AG20443 (cell line): ENCODE data around the gene VEGFB.

Experiments
- DNase-seq: peaks from one replicate; pipeline ENCODE4 v3.0.0; 2012; ENCODE audit warnings: low spot score, mixed read lengths

The VEGFB gene

DNA sequence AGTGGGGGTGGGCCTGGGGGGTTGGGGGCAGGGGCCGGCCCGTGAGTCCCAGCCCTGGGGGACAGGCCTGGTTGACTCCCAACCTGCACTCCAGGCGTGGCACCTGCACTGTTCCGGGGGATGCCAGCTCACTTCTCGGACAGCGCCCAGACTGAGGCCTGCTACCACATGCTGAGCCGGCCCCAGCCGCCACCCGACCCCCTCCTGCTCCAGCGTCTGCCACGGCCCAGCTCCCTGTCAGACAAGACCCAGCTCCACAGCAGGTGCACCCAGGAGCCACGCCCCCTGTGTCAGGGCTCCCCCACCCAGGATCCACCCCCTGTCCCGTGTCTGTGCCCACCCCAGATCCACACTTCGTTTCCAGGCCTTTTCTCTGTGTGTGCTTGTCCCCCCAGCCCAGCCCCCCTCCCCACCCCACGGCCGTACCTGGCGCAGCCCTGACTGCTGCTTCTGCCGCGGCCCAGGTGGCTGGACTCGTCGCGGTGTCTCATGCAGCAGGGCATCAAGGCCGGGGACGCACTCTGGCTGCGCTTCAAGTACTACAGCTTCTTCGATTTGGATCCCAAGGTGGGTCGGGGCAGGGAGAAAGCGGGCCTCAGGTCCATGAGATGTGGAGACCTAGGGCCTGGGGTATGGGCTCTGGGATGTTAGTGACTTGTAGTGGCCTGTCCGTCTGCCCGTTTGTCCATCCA lies 23.1 kb upstream of the VEGFB start:
- DNase-seq = no peak

DNA sequence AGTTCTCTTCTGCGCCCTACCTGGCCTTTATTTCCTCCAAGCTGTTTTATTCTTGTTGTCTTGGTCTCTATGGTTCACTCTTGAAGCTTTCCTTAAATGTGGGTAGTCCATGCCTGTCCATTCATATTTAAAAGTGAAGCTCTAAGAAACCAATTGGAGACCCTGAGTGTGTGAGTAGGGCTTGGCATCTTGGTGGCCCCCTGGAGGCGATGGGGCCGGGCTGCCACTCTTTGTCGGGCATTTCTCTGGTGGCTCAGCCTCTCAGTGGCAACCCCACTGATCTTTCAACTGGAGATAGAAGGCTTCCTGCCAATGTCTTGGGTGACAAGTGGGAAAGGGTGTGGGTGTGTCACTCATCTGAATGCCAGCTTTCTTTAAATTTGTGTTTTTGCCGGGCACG lies 17.5 kb upstream of the VEGFB start:
- DNase-seq = no peak

DNA sequence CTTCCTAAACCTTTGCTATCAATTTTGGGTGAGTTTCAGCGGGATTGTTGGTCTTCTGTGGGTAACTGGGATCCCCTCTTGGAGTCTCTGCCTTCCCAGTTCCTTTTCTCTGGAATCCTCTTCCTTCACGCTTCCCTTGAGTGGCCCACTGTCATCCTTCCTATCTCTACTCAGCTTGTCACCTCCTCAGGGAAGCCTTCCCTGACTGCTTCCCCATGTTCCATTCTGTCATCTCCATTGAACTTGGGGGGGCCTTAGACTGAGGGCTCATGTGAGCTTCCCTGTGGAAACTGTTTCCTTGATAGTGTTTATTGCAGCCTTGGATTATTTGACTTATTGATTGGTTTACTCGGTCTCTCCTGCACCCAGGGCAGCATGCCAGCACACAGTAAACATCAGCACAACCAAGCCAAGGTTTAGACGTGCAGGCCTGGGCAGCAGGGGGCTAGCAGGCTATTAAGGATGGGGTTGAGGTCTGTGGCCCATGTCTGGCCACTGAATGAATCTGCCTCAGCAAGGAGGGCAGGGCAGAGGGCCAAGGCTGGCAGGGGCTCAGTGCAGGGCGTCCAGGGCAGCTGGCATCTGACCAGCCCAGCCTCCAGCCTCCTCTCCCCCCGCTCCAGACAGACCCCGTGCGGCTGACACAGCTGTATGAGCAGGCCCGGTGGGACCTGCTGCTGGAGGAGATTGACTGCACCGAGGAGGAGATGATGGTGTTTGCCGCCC lies 15.6 kb upstream of the VEGFB start:
- DNase-seq = no peak

DNA sequence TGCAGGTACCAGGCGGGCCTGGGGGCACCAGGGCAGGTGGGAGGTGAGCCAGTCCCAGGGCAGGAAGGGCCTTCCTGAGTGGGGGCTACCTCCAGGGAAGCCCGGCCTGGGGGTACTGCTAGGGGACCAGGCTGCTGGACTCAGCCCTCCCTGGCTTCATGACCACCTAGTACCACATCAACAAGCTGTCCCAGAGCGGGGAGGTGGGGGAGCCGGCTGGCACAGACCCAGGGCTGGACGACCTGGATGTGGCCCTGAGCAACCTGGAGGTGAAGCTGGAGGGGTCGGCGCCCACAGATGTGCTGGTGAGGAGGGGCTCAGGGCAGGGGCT lies 15.1 kb upstream of the VEGFB start:
- DNase-seq = no peak

DNA sequence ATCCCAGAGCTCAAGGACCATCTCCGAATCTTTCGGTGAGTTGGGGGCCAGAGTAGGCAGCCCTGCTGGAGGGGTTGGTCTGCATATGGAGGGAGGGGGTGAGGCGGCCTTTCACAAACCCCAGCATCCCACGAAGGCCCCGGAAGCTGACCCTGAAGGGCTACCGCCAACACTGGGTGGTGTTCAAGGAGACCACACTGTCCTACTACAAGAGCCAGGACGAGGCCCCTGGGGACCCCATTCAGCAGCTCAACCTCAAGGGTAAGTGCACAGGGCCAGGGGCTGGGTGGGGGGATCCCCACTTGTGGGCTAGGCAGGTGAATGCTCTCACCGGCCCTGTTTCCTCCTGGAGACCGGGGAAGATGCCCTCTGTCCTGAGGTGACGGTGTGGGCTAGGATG lies 14.6 kb upstream of the VEGFB start:
- no peak for DNase-seq

DNA sequence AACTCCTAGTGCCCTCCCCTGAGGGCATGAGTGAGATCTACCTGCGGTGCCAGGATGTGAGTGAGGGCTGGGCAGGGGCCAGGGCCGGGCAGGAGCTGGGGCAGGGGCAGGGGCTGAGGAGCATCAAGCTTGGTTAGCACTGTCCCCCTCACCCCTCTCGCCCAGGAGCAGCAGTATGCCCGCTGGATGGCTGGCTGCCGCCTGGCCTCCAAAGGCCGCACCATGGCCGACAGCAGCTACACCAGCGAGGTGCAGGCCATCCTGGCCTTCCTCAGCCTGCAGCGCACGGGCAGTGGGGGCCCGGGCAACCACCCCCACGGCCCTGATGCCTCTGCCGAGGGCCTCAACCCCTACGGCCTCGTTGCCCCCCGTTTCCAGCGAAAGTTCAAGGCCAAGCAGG lies 14.1 kb upstream of the VEGFB start:
- no peak for DNase-seq

DNA sequence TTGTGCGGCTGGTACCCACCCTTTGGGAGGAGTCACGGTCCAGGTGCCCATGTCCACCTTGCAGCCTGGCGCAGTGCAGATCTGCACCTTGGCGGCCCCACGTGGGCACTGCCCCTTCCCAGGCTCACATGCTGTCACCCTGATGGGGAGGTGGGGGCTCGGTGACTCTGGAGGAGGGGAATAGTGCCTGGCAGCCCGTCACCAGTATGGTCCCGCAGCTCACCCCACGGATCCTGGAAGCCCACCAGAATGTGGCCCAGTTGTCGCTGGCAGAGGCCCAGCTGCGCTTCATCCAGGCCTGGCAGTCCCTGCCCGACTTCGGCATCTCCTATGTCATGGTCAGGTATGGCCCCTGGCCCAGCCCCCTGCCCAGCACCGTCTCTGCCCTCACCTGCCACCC lies 13.6 kb upstream of the VEGFB start:
- no peak for DNase-seq

DNA sequence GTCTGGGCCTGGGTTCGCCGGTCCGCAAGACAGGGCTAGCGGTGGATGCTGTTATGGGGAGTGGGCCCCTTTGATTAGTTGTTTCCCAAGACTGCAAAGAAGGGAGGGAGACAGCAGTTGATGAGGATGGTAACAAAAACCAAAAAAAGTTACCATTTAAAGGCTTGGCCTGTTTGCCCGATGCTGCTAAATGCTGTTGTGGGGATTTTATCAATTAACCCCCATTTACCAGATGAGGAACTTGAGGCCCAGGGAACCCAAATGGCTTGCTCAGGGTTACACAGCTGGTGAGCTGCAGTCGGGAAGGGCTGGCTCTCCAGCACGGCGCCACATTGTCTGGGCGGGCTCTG lies 11.8 kb upstream of the VEGFB start:
- no peak for DNase-seq

DNA sequence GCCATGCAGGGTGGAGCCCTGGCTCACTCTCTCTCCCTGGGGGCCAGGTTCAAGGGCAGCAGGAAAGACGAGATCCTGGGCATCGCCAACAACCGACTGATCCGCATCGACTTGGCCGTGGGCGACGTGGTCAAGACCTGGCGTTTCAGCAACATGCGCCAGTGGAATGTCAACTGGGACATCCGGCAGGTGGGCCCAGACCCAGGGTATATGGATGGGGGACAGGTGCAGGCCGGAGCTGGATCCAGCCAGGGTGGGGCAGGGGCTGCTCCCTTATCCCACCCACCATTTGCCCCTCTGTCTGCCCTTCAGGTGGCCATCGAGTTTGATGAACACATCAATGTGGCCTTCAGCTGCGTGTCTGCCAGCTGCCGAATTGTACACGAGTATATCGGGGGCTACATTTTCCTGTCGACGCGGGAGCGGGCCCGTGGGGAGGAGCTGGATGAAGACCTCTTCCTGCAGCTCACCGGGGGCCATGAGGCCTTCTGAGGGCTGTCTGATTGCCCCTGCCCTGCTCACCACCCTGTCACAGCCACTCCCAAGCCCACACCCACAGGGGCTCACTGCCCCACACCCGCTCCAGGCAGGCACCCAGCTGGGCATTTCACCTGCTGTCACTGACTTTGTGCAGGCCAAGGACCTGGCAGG lies 11.3 kb upstream of the VEGFB start:
- no peak for DNase-seq

DNA sequence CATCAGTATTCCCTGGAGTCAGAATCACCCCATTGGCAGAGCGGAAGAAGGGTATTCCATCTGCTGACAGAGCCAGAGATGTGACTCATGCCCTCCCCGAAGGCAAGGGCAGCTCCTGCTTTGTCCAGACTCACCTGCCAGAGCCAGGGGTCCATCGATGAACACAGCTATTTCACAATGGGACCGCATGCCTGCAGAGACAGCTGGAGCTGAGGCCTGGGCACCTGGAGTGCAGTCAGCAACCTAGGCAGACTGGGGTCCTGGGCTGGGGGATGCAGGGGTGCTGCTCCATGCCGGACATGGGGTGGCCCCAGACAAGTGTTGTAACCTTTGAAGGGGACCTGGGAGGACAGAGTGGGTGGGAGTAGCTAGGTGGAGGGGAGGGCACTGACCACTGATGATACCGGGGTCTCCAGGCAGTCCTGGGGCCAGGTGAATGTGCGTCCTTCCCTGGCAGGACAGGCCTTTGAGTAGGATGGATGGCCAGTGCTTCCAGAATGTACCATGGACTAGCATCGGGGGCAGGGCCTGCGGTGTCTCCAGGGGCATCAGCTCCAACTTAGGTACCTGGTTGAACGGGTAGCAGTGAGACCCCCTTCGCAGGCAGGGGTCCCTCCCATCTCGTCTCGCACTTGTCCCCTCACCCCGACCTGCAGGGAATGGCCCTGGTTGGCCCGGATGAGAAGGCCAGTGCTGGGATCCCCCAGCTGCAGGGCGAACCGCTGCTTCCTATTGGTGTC lies 10.1 kb upstream of the VEGFB start:
- DNase-seq = no peak

DNA sequence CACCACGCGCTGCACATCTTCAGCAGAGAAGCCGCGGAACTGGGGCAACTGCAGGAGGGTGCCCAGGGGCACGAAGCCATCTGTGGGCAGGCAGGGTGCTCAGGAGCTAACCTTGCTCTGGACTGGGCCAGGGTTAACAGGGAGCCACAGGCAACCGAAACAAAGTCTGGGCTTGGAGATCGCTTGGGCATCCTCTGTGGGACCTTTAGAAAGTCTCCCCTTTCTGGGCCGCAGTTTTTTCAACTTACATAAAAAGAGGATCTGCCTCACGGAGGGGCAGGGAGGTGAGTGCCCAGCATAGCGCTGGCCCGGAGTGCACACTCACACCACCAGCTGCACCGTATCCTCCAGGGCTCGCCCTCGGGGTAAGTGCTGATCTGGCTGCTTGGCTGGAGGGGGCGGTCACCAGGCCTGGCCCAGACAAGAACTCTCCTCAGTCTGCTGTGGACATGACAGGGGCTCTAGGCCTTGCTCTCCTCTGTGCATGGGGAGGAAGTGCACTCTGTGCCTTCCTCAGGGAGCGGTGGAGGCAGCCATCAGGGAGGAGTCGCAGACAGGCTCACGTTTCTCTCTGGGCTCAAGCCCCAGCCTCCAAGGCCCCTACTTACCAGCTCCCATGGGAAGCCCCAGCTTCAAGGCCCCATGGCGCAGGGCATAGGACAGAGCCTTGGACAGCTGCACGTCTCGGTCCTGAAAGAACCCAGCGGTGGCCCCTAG lies 9.3 kb upstream of the VEGFB start:
- DNase-seq = no peak

DNA sequence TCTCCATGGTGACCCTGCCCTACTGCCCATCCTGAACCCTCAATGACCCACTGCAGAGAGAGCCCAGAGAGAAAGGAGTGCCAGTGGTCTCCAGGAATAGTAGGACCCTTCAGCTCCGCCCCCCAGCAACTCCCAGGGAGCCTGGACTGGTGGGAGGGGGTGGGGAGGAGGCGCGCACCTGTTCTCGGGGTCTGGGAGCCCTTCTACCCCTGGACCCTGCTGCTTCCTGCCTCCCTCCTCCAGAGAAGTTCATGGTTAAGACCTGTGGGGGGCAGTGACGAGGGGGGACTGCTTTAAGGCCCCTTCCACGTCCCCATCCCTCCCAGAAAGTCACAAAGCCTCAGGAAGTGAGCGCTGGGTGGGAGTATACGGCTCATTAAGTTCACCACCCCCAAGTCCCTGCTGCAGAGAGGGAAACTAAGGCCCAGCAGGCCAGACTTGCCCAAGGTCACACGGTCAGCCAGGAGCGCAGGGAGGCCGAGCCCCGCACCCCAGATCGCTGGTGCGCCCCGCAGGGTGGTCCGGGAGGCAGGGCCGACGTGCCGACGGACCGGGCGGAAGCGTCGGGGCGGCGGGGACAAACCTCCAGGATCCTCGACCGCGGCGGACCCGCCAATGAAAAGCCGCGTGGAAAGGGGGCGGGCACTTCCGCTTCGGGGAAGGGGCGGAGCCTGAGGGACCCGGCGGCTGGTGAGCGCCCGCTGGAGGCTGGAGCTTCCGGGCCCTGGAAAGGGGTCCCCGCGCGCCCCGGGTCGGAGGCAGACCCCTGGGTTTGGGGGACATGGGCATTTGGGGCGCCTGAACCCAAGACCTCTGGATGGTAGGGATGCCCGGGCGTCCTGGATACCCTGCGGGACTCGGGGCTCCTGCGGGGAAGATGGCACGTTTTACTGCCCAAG lies 8.5 kb upstream of the VEGFB start, which contains the start of the genes NUDT22 and TRPT1:
TSS of gene NUDT22 (plus strand) at position 667 of the 899 bp plus-strand sequence. CDS start 379 bp downstream, outside the sequence.
TSS of gene TRPT1 (minus strand) at position 579 of the 899 bp plus-strand sequence. CDS start at position 253, 326 bp downstream.
- DNase-seq = peak; percentile 94

DNA sequence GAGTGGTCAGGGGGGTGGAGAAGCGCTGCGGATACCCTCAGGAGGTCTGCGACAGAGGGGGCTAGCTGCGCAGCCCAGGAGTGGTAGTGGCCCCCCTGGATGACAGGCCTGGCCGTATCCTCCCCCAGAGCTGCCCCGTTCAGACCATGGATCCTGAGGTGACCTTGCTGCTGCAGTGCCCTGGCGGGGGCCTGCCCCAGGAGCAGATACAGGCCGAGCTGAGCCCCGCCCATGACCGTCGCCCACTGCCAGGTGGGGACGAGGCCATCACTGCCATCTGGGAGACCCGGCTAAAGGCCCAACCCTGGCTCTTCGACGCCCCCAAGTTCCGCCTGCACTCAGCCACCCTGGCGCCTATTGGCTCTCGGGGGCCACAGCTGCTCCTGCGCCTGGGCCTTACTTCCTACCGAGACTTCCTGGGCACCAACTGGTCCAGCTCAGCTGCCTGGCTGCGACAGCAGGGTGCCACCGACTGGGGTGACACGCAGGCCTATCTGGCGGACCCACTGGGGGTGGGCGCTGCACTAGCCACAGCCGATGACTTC lies 7.8 kb upstream of the VEGFB start:
- peak; percentile 32 for DNase-seq

DNA sequence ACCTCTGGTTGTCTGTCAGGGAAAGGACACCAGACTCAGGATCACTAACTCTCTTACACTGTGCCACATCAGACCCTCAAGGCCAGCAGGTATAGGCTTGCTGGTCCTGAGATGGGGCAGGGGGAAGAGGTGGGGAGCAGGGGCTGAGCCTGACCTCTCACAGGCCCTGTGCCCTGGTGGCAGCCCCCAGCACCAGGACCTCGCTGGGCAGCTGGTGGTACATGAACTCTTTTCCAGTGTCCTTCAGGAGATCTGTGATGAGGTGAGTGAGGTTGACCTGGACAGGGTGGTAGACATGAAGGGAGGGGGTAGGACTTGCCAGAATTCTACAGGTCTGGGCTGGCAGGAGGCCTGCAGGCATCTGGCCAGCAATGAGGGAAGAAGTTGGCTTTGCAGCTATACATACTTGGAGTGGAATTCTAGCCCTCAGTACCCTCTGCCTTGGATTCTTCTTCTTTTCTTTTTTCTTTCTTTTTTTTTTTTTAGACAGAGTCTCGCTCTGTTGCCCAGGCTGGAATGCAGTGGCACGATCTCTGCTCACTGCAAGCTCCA lies 6.9 kb upstream of the VEGFB start:
- DNase-seq = no peak

DNA sequence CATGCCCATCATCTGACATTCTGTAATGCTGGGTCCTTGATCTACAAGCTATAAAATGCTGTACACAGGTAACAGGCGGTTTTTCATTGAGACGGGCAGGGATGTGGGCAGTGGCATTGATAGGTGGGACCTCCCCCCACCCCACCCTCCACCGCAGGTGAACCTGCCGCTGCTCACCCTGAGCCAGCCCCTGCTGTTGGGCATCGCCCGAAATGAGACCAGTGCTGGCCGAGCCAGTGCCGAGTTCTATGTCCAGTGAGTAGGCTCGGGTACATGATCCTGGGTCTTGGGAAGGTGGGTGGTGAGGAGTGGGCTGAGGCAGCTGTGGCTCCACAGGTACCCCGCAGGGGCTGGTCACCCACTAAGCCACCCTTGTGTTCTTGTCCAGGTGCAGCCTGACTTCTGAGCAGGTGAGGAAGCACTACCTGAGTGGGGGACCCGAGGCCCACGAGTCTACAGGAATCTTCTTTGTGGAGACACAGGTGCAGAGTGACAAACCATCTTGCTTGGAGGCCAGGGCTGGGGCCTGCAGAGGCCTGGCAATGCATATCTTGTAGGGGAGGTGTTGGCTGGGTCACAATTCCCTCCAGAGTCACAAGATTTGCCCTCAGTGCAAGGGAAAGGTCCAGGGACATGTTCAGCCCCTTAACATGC lies 5.2 kb upstream of the VEGFB start:
- DNase-seq = no peak

DNA sequence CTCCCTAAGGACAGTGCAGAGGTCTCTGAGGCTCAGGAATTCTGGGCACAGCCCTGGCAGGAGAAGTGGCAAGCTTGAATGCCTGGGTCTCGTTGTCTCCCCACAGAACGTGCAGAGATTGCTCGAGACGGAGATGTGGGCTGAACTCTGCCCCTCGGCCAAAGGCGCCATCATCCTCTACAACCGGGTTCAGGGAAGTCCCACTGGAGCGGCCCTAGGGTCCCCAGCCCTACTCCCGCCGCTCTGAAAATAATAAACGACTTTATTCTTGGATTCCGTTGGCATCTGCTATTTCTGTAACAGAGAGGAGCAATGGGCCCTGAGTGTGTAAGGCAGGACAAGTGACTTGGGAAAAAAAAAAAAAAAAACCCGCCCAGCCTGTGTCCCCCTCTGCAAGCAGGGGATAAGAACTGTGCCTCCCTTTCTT lies 4.6 kb upstream of the VEGFB start:
- DNase-seq = no peak

DNA sequence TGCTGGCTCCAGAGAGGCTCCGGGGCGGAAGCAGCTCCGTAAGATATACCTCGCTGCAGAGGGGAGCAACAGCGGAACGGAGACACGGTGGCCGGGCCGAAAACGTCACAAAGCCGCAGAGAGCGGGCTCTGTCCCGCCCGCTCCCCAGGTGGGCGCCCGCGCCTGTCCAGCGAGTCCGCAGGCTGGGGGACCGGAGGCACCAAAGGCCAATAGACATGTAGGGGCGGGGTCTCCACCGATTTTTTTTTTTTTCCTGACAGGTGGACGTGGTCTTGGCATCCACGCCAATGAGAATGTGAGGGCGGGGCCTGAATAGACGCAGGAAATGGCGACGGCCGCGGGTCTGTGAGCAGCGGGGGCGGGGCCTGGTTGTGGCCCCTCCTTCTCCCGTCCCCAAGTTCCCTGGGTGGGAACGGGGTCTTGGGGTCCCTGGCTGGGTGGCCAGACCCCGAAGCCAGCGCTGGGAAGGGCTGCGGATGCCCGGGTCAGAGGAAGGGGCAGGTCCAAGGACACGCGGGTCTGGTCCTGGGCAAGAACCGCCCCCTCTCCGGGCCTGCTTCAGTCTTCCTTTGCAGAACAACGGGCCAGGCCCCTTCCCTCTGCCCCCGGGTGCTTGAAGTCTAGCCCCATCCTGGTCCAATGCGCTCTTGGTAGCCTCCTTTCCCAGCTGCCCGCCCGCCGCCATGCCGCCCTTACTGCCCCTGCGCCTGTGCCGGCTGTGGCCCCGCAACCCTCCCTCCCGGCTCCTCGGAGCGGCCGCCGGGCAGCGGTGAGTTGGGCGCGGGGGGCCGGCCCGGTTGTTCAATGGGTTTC lies 4.0 kb upstream of the VEGFB start, which contains the start of gene DNAJC4:
TSS of gene DNAJC4 (plus strand) at position 378 of the 814 bp plus-strand sequence. CDS start at position 685, 307 bp downstream.
- DNase-seq = peak; percentile 77

DNA sequence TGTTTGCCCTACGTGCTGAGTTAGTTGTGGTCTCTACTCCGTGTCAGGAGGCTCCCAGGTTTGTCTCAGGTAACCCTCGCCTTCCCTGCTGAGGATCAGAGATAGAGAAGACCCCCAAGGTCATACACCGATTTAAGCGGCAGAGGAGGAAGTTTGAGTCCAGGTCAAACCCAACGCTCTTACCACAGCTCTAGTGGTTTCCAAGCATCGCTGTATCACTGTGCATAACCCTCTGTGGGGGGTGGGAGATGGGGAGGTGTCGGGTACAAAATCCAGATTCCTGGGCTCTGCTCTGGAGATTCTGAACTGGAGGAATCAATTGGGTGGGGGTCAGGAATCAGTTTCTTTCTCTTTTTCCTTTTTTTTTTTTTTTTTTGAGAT lies 3.4 kb upstream of the VEGFB start:
- DNase-seq = no peak

DNA sequence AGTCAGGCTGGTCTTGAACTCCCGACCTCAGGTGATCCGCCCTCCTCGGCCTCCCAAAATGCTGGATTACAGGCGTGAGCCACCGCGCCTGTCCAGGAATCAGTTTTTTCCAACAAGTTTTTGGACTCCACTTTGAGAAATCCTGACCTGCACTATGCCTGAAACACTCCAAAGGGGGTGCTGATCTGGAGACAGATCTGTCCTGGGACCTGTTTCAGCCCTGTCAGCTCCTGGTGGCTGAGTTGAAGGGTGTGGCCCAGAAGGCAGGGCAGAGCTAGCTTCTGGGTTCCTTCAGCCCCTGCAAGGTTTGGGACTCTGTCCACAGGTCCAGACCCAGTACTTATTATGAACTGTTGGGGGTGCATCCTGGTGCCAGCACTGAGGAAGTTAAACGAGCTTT lies 2.8 kb upstream of the VEGFB start:
- DNase-seq = no peak
